Keratinocyte (primary cell): ENCODE results near the gene NODAL. TPM values are rescaled to one million over a fixed set of nuclear protein-coding genes. Genes with fewer than 3 reads are reported as not detected.

Experiments used
- DNase-seq: peaks from one replicate; pipeline ENCODE4 v3.0.0-alpha.2; 2011; ENCODE audit warnings: low read depth, missing footprints, low spot score
- FAIRE-seq: peaks from 2 replicates; lab custom pipeline; 2011; peaks lifted over from hg19 to GRCh38; lab: Jason Lieb, UNC
- H2AFZ ChIP-seq: 2 replicates; pipeline ENCODE4 v1.6.0; 2012; ENCODE audit warnings: low read length, control low read depth, inconsistent platforms; ENCODE audit not compliant: control insufficient read depth
- H3K27ac ChIP-seq: 2 replicates; pipeline ENCODE4 v1.5.1; 2011; ENCODE audit warnings: low read length; ENCODE audit not compliant: control insufficient read depth, insufficient read depth
- H3K27me3 ChIP-seq: 3 replicates; pipeline ENCODE4 v1.6.0; 2011; ENCODE audit warnings: low read length; ENCODE audit not compliant: control insufficient read depth, insufficient read depth; ENCODE audit errors: extremely low read depth
- H3K36me3 ChIP-seq, 2 experiments: 2 replicates in 1 of 2; 3 replicates in 1 of 2; pipeline ENCODE4 v1.5.1; 2011; ENCODE audit warnings: low read length in 2 of 2, mild to moderate bottlenecking in 1 of 2; ENCODE audit not compliant: control insufficient read depth in 2 of 2, insufficient read depth in 2 of 2; ENCODE audit errors: extremely low read depth in 1 of 2
- H3K4me1 ChIP-seq: 3 replicates; pipeline ENCODE4 v1.5.1; 2011; ENCODE audit warnings: low read length; ENCODE audit not compliant: control insufficient read depth, insufficient read depth; ENCODE audit errors: extremely low read depth
- H3K4me2 ChIP-seq: 3 replicates; pipeline ENCODE4 v1.6.0; 2011; ENCODE audit warnings: low read depth, low read length; ENCODE audit not compliant: control insufficient read depth, insufficient read depth; ENCODE audit errors: extremely low read depth
- H3K4me3 ChIP-seq, 3 experiments: fragments of 200-600 bp in 1 of 3; sonication (generic) in 1 of 3; 2 replicates in 2 of 3; 3 replicates in 1 of 3; pipeline ENCODE4 v1.5.1; 2011 to 2016; ENCODE audit warnings: low read length in 3 of 3, mild to moderate bottlenecking in 3 of 3, control low read depth in 2 of 3, inconsistent platforms in 1 of 3, low read depth in 1 of 3, mixed read lengths in 1 of 3, mixed run types in 1 of 3, moderate library complexity in 1 of 3; ENCODE audit not compliant: control insufficient read depth in 2 of 3, insufficient read depth in 2 of 3; ENCODE audit errors: extremely low read depth in 1 of 3
- H3K79me2 ChIP-seq: 2 replicates; pipeline ENCODE4 v1.6.0; 2012; ENCODE audit warnings: low read length; ENCODE audit not compliant: control insufficient read depth, insufficient read depth
- H3K9ac ChIP-seq: 3 replicates; pipeline ENCODE4 v1.6.0; 2011; ENCODE audit warnings: low read length; ENCODE audit not compliant: control insufficient read depth, insufficient read depth; ENCODE audit errors: extremely low read depth
- H3K9me1 ChIP-seq: 3 replicates; pipeline ENCODE4 v1.6.0; 2011; ENCODE audit warnings: low read length; ENCODE audit not compliant: control insufficient read depth, insufficient read depth; ENCODE audit errors: extremely low read depth
- H3K9me3 ChIP-seq: 2 replicates; pipeline ENCODE4 v1.5.1; 2012; ENCODE audit warnings: low read depth, low read length; ENCODE audit not compliant: control insufficient read depth
- H4K20me1 ChIP-seq: 3 replicates; pipeline ENCODE4 v1.6.0; 2011; ENCODE audit warnings: low read length; ENCODE audit not compliant: control insufficient read depth, insufficient read depth; ENCODE audit errors: extremely low read depth
- CTCF ChIP-seq, 3 experiments: IDR thresholded peaks in 1 of 3; conservative IDR thresholded peaks in 1 of 3; optimal IDR thresholded peaks in 1 of 3; 2 replicates in 2 of 3; 3 replicates in 1 of 3; pipeline versions ENCODE3 to v1.5.1; 2011; ENCODE audit warnings: low read length in 3 of 3, mild to moderate bottlenecking in 3 of 3, moderate library complexity in 2 of 3, control low read depth in 1 of 3, inconsistent platforms in 1 of 3; ENCODE audit not compliant: insufficient read depth in 2 of 3; ENCODE audit errors: extremely low read depth in 1 of 3
- EZH2 ChIP-seq: IDR thresholded peaks from one replicate; pipeline ENCODE4 v1.6.1; 2012; ENCODE audit warnings: inconsistent platforms, mild to moderate bottlenecking, low read length, moderate library complexity
- dilution Hi-C: fragments of 300-500 bp; cut with MboI; formaldehyde crosslinking; loops from one replicate; pipeline ENCODE4 v1.7.0; 2020; ENCODE audit warnings: low sequenced_read_pairs; ENCODE audit not compliant: extremely low pct_ligation_motif_present
- polyA plus RNA-seq, 5 experiments: library from polyadenylated mRNA; depleted of rRNA in 3 of 5; stranded (reverse) in 3 of 5; stranded (forward) in 1 of 5; unstranded in 1 of 5; fragments of >200 nt; gene quantifications; 1 replicate in 1 of 5; 2 replicates in 3 of 5; 3 replicates in 1 of 5; pipeline versions ENCODE4 v1.2.1 to v1.2.3, GENCODE V29; 2011 to 2012; ENCODE audit warnings: missing spikeins in 2 of 5, low read depth in 1 of 5, low replicate concordance in 1 of 5

The NODAL gene
- polyA plus RNA-seq, 1 donor (not counting 4 experiments of a cell fraction or from before 2014, with no cell fraction given): 0.46 TPM

- H4K20me1 ChIP-seq: no peaks in the 10 kb centered on the region
- FAIRE-seq (no peak), DNase-seq (no peak)
- no peak overlapping the region for H3K9ac ChIP-seq
- no peaks in the 10 kb centered on the region for H3K9me1 ChIP-seq
- no peak overlapping the region for H3K4me3 ChIP-seq
- dilution Hi-C loops: no loop called here
- H3K4me1 ChIP-seq: peaks cover 15% of the 10 kb centered on the region
- H3K79me2 ChIP-seq: no peaks in the 10 kb centered on the region
- H3K36me3 ChIP-seq: no peaks in the 10 kb centered on the region
- H3K27ac ChIP-seq: no peak overlapping the region
- no peak for TF ChIP-seq CTCF (optimal IDR thresholded peaks at IDR 0.05 in 1 of 3, IDR thresholded peaks at IDR 0.05 in 1 of 3, conservative IDR thresholded peaks at IDR 0.05 in 1 of 3; ENCODE audit: extremely low read depth in 1 of 3, insufficient read depth in 2 of 3, low read length in 3 of 3)
- no peak for TF ChIP-seq EZH2
- H3K4me2 ChIP-seq: no peak overlapping the region
- H2AFZ ChIP-seq: no peak overlapping the region
- peaks cover 41% of the 10 kb centered on the region for H3K27me3 ChIP-seq
- no peaks in the 10 kb centered on the region for H3K9me3 ChIP-seq
Observed at GRCh38 chr10:70465278-70465677, 23.8 kb upstream of the NODAL start.

GRCh38 chr10:70462349-70462984 lies 21.0 kb upstream of the NODAL start:
- Histone ChIP-seq H3K4me2 (no peak overlapping the region), H2AFZ (no peak overlapping the region), H3K9me1 (no peaks in the 10 kb centered on the region), H3K27me3 (peaks cover 46% of the 10 kb centered on the region), H3K36me3 (no peaks in the 10 kb centered on the region), H3K27ac (no peak overlapping the region), H3K4me1 (peaks cover 15% of the 10 kb centered on the region), H3K9ac (no peak overlapping the region), H4K20me1 (no peaks in the 10 kb centered on the region), H3K4me3 (no peak overlapping the region), H3K79me2 (no peaks in the 10 kb centered on the region), H3K9me3 (no peaks in the 10 kb centered on the region)
- FAIRE-seq: no peak
- no peak for DNase-seq
- TF ChIP-seq EZH2 (no peak), CTCF (optimal IDR thresholded peaks at IDR 0.05 in 1 of 3, IDR thresholded peaks at IDR 0.05 in 1 of 3, conservative IDR thresholded peaks at IDR 0.05 in 1 of 3; ENCODE audit: extremely low read depth in 1 of 3, insufficient read depth in 2 of 3, low read length in 3 of 3) (no peak)
- dilution Hi-C loops: no loop called here
